Fibroblast of skin of scalp (primary cell): Measurements from ENCODE around the gene EXOC4.

Experiments
- DNase-seq: peaks from one replicate; pipeline ENCODE4 v3.0.0-alpha.2; 2013

EXOC4 gene

DNA sequence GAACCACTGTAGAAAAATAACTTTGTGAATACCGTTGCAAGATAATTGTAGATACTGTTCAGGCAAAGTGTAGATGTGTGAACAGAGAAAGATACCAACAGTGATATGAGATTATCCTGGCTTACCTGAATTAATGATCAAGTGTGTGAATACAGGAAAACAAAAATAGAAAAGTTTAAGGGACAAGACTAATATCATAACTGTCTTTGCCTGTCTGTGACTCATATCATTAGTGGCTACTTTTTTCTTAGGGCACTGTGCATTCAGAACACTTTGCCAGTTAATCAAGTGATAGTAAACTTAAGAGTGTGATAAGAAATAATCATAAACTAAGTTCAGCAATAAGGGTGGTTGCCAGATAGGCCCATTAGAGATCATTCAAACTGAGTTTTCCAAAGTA is 551.2 kb downstream of the EXOC4 start:
- no peak for DNase-seq

DNA sequence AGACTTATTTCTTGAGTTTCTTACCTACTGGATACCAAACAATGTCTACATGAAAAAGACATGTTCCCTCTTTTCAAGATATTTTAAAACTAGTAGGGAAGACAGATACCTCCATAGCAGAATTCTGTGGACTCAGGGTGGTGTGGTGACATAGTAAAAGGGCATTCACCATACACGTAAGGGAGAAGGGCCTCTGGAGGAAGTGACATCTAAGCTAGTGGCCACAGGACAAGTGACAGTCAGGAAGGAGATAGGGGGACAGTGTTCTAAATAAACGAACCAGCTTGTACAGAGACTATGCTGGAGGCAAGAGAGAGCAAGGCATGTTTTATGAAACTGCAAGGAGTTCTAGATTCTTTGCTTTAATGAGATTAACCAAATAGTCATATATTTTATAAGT is 552.5 kb downstream of the EXOC4 start:
- DNase-seq = no peak

DNA sequence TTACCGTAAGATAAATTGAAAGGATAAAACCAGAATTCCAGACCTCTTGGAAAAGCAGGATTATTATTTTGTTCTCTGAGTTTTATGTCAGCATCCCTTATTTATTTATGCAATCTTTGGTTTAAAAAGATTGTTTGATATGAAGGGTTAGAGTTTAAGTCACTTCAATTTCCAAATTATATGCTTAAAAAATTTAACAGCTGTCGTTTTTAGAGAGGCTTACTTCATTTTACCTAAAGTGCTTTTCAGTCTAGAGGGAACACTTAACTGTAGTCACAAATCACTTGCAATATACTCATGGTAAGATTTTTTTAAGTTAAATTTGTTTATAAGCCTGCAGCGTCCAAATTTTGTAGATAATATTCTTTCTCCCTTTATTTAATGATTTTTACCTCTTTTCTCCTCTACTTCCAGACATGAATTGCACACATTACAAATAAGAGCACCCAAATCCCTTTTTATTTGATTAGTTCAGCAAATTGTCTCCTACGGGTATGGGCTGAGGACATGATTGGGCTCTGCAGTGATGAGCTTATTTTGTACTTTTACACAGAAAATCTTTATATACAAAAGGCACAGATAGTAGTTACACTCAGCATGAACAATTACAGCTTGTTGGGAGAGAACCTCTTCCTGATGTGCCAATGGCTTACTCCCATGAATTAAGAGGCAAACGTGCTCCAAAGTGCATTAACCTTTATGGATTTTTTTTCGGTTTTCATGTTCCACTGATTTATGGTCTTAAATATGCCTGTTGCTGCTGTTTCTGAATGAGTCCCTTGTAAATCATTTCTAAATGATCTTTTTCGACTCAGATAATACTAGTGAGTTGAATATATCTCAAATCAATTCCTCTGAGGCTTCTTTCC is 555.0 kb downstream of the EXOC4 start:
- DNase-seq = no peak

DNA sequence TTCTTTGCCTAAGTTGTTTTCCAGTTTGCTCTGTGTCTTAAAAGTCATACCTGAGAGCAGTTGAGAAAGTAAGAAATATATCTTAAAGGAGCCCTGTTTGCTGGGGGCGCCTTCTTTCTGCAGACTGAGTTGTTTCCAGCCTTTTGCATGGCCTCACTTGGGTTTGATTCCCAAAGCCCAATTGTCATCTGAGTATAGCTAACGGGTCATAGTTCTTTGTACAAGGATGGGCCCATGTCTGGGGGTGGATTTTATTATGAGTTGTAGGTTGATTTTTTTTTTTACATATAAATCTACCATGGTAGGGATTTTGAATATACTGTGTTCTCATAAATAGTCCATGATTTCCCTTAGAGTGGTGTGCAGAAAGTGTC is 555.6 kb downstream of the EXOC4 start:
- DNase-seq = no peak

DNA sequence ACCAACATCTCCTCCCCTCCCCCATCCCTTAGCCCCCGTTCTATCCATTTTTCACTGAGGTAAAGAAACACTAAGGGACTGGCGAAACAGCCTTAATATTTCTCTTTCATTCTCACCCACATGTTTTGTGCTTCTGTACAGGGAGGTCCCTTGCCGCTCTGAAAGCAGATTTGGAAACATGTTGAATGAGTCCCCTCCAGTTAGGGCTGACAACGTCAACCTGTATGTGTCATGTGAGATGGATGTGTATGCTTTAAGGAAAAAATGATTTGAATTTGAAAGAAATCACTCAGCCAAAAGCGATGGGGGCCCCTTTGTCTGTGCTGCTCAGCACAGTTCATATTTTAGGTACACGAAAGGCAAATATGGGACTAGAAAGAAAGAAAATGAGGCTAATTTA is 560.0 kb downstream of the EXOC4 start:
- no peak for DNase-seq

DNA sequence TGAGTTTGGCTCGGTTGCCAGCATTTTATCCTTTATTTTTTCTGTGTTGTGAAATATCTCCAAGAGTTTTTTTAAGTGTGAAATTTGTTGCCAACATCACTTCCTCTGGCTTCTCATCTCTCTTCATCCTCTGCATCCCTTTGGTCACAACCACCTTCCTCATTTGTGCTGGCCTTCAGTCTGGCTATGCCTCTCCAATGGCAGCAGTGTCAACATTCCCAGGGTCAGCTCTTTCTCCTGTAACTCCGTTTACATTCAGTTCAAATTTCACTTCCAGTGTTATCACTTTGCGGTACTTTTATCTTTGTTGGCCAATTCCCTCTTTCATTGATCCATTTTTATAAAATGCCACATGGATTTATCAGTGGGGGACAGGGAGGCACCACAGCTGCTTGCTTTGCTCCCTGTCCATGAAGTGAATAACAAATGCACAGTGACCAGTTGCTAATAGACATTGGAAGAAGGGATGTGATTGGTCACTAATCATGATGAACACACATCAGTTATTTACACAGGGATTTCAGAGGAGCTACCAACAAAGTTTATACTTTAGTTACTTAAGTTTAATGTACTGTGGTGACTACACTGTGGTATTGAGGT is 562.8 kb downstream of the EXOC4 start:
- DNase-seq = peak; percentile 41

DNA sequence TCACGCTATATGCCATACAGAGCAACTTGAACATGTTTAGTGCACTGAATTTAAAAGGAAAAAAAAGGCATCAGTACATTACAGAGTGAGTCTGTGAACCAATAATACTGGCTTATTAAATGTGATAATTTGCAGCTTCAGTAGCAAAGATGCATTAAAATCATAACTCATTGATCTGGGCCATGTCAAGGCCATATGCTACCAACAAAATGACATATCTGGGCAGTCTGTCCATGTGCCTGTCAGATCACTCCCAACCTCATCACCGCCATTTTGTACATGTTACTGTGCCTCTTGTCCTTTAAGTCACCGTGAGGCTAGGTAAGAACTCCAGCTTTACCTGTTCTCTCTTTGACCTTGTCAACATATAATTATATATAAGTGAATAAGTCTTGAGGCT is 566.8 kb downstream of the EXOC4 start:
- no peak for DNase-seq

DNA sequence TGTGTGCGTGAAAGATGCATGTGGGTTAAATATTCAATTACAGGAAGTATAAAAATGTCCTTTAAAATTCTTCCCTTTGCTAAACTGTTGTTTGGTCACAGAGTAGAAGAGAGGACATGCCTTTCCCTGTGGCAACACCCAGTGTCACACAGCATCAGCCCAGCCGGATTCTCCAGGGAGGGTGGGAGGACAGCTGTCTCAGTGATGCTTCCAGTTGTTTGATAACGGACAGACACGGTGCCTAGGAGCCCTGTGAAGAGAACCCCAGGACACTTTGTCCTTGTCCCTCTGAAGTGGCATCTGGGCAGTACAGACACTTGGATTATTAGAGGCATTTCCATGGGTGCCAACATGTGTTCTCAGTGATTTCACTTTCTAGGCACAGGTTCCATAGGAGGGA is 567.7 kb downstream of the EXOC4 start:
- no peak for DNase-seq

- DNase-seq = no peak
Observed at GRCh38 chr7:133821171-133821570, 568.3 kb downstream of the EXOC4 start.

DNA sequence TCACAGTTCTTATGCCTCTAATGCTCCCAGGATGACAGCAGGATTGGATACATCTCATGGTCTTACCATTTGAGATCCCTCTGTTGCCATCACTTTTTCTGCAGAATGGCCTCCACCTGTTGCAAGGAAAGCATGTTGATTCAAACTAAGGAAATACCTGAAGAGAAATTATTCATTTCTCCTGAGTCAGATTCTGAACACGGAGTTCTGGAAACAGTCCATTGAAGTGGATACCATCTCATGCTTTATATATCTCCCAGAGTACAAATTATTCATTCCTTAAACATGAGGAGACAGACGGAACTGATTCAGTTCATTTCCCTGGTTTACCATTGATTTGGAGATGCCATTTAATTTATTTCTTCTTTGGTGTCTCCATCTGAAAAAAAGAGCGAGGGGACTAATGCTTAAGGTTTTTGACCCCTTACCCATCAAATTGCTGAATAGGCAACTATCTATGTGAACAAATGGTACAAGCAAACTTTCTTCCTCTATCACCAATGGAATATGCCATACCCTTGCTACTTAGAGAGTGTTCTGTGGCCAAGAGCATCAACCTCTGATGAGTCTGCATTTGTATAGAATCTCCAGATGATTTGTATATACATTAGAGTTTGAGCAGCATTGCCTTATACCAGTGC is 569.2 kb downstream of the EXOC4 start:
- no peak for DNase-seq

GRCh38 chr7:133822868-133823552 is 570.1 kb downstream of the EXOC4 start:
- no peak for DNase-seq

DNA sequence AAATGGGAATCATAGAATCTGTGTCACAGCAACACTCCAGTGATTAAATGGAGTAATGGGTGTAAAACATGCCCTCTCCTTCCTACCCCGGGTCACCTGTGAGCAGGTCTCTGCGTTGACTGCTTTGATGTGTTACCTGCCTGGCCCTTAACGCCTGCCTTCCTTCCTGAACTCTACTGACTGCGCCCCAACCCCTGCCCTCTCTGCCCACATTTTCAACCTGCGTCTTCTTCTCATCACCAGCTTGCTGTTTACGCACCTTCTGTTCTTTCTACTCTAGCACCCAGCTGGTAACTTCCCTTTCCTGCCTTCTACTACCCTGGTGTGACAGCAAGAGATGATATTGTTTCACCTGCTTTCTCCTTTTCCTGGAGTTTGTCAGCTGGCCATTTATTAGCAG is 571.3 kb downstream of the EXOC4 start:
- DNase-seq = no peak

- no peak for DNase-seq
Observed at GRCh38 chr7:133827707-133828623, 575.1 kb downstream of the EXOC4 start.

GRCh38 chr7:133828906-133829305 is 576.0 kb downstream of the EXOC4 start:
- DNase-seq = no peak

GRCh38 chr7:133829336-133829897 is 576.5 kb downstream of the EXOC4 start:
- DNase-seq = peak; percentile 55

DNA sequence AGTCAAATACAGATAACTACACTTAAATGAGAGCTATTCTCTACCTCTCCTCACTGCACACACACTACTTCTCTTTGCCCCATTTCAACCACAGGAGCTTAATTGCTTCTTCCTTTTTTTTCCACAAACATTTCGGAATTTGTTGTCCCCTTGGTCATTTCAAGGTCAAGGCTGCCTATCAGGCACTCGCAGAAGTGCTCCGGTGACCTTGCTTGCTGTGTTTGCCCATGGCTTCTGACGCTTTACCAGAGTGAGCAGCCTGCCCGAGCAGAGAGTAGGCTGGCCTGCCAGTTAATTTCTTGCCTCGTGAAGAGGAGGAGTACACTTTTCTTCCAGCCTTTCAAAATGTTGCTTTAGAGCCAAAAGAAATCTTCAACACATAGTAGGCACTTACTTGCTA is 577.2 kb downstream of the EXOC4 start:
- DNase-seq = no peak

DNA sequence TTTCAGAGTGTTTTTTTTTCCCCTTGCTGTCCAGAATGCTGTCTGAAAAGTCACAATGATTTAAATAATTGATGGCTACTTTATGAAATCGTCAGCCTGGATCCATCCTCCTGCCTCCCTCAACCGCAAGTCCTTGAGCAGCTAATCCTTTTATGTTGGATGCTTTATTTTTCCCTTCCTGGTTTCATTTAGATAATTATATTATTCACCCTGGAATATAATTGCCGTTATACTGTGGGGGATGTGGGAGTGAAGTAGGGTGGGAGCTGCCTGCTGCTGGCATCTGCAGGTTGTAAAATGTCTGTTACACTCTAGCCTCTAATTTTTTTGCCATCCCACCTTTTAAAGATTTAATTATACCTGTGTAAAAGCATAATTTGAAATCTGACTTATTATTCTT is 583.8 kb downstream of the EXOC4 start:
- no peak for DNase-seq

GRCh38 chr7:133837224-133837623 is 584.3 kb downstream of the EXOC4 start:
- DNase-seq = no peak

- DNase-seq = no peak
Observed at GRCh38 chr7:133839121-133839520, 586.2 kb downstream of the EXOC4 start.

- DNase-seq = no peak
Observed at GRCh38 chr7:133843341-133843740, 590.5 kb downstream of the EXOC4 start.

- no peak for DNase-seq
Observed at GRCh38 chr7:133845005-133845404, 592.1 kb downstream of the EXOC4 start.
